Measurements from ENCODE around the gene MC2R.

MC2R gene

DNA sequence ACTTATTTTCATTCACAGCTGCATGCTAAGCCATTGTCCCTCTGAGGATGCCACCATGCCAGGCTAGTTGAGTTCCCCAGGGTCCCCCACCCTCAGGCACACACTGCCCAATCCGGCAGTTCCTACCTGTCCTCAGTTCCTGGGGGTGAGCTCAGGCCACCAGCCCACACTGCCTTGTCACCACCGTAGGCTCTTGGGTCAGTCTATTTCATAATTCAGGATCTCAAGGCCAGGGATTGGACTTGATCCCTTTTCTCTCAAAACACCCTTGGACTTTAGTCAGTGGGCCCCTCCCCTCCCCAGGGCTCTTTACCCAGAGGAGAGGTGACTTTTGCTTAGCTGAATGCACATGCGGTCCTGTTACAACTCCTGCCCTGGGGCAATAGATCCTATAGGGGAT, 18.7 kb upstream of the MC2R start:
- Histone ChIP-seq H3K27ac (no peak overlapping the region), H3K27me3 (no peaks in the 10 kb centered on the region), H3K4me3 (no peak overlapping the region), H3K36me3 (no peaks in the 10 kb centered on the region), H3K4me1 (no peaks in the 10 kb centered on the region), H3K9me3 (peaks cover 0 to 8% (median 4%) of the 10 kb centered on the region in 3 donors)
- intact Hi-C loops (cut with DNase I; ENCODE audit: low total_unique reads): no loop called here
- no peak for DNase-seq
- TF ChIP-seq, protein P1, sequence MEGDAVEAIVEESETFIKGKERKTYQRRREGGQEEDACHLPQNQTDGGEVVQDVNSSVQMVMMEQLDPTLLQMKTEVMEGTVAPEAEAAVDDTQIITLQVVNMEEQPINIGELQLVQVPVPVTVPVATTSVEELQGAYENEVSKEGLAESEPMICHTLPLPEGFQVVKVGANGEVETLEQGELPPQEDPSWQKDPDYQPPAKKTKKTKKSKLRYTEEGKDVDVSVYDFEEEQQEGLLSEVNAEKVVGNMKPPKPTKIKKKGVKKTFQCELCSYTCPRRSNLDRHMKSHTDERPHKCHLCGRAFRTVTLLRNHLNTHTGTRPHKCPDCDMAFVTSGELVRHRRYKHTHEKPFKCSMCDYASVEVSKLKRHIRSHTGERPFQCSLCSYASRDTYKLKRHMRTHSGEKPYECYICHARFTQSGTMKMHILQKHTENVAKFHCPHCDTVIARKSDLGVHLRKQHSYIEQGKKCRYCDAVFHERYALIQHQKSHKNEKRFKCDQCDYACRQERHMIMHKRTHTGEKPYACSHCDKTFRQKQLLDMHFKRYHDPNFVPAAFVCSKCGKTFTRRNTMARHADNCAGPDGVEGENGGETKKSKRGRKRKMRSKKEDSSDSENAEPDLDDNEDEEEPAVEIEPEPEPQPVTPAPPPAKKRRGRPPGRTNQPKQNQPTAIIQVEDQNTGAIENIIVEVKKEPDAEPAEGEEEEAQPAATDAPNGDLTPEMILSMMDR (IDR thresholded peaks at IDR 0.05): no peak

DNA sequence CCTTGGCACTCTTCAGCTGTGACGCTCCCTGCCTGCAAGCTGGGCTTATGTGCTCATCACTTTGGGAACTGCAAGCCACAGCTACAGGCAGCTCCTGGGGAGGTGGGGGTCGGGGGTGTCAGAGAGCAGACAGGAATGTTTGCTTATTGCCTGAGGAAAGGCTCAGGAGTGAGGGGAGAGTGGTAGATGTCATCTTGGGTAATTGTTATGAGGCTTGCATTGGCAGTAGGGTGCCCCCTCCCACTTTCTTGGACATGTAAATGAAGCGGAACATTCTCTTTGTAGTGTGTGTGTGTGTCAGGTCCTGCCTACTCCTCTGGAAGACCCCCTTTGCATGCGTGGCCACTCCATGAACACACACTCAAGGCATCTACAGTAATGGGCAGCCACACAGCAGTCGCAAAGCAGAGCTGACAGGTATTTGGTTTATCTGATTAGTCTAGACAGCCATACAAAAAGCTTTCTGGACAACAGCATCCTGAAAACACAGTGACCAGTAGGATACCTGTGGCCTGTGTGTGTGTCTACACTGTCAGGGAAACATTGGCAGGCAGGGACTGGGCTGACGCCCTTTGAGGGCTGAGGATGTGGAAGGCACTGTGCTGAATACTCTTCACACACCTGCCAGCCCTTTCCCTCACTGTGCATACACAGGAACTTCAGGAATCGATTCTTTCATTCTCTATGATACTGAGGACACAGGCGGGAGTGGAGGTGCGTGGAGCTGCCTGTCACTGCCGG, 17.1 kb upstream of the MC2R start:
- no peaks in the 10 kb centered on the region for H3K4me1 ChIP-seq
- H3K4me3 ChIP-seq: no peak overlapping the region
- no peak overlapping the region for H3K27ac ChIP-seq
- no peak for DNase-seq
- TF ChIP-seq, protein P1 (IDR thresholded peaks at IDR 0.05): no peak
- H3K27me3 ChIP-seq: no peaks in the 10 kb centered on the region
- peaks cover 0 to 12% (median 4%) of the 10 kb centered on the region in 3 donors for H3K9me3 ChIP-seq
- intact Hi-C loops (cut with DNase I; ENCODE audit: low total_unique reads): no loop called here
- H3K36me3 ChIP-seq: no peaks in the 10 kb centered on the region

DNA sequence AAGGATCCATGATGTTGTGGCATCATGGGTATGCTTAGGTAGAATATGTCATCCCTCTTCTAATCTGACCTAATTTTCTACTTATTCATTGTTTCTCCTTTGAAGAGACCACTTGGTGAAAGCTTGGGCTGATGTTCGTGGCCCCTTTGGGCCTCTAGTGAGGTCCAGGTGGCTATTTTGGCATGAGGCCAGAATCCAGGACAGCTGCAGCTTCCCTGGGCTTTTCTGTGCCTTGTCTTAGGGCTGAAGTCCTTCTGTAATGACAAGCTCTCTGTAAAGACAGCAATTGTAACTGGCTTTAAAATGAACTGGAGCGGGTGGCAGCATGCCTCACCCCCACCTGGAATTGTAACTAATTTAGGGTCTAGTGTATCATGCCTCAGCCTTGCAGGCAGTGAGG, 15.6 kb upstream of the MC2R start:
- Histone ChIP-seq H3K27me3 (no peaks in the 10 kb centered on the region), H3K36me3 (no peaks in the 10 kb centered on the region), H3K4me1 (no peaks in the 10 kb centered on the region), H3K4me3 (no peak overlapping the region), H3K27ac (no peak overlapping the region), H3K9me3 (peaks cover 0 to 12% (median 4%) of the 10 kb centered on the region in 3 donors)
- no peak for DNase-seq
- intact Hi-C loops (cut with DNase I; ENCODE audit: low total_unique reads): no loop called here
- TF ChIP-seq, protein P1 (IDR thresholded peaks at IDR 0.05): no peak

DNA sequence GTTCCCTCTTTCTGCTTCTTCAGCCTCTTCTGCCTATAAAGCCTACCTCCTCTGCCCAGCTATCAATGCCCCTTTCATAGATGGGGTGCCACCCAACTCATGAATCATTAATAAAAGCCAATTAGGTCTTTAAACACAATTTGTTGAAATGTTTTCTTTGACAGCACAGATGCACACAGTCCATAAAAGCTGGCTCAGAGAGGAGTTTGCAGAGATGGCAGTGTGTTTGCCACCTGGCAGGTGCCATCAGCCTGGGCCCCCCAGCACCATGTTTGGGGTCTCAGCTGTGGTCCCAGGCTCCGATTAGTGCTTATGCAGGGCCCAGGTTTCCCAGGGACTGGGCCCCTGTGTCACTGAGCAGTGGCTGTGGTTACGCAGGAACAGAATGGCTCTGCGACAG, 7.9 kb upstream of the MC2R start:
- H3K4me1 ChIP-seq: no peaks in the 10 kb centered on the region
- no peaks in the 10 kb centered on the region for H3K36me3 ChIP-seq
- DNase-seq: no peak
- H3K9me3 ChIP-seq: no peaks in the 10 kb centered on the region
- TF ChIP-seq, protein P1 (IDR thresholded peaks at IDR 0.05): no peak
- intact Hi-C loops (cut with DNase I; ENCODE audit: low total_unique reads): no loop called here
- no peaks in the 10 kb centered on the region for H3K27me3 ChIP-seq
- H3K27ac ChIP-seq: no peak overlapping the region
- H3K4me3 ChIP-seq: no peak overlapping the region

DNA sequence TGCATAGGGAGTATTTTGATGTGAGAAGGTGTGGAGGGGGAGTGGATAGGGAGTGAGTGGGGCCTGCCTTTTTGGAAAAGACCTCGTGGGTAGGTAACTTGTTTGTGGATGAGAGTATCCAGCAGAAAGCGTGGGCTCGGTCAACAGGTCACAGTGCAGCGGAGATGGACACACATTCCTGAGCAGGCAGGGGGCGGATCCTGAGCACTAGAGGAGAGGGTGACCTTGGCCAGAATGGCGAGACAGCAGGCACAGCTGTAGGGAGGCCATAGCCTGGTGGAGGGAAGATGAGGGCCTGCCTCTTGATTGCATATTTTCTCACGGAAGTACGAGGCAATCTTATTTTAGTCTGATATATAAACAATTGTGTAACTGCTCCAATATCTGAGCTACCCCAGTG, 3.6 kb upstream of the MC2R start:
- Histone ChIP-seq H3K4me1 (peaks cover 0 to 12% (median 1%) of the 10 kb centered on the region in 4 donors), H3K36me3 (no peaks in the 10 kb centered on the region), H3K4me3 (no peak overlapping the region), H3K27me3 (no peaks in the 10 kb centered on the region), H3K9me3 (no peaks in the 10 kb centered on the region), H3K27ac (no peak overlapping the region)
- intact Hi-C loops (cut with DNase I; ENCODE audit: low total_unique reads): no loop called here
- TF ChIP-seq, protein P1 (IDR thresholded peaks at IDR 0.05): no peak
- DNase-seq: no peak
